GM12865 (cell line): ENCODE measurements around the gene ZNF575.
A peak's percentile ranks its signal among the peaks of the same experiment; 100 is the strongest.
"Not testable (repeated sequence)": the region's sequence is repeated elsewhere in the genome, so short reads cannot be mapped to it uniquely, and the experiment has no call there.

ENCODE experiments used
- DNase-seq: peaks from one replicate; pipeline ENCODE4 v3.0.0; 2010; ENCODE audit warnings: low read depth
- H3K4me3 ChIP-seq: 2 replicates; pipeline ENCODE4 v1.5.1; 2011; ENCODE audit warnings: mild to moderate bottlenecking, low read depth, low read length, control low read depth
- TF ChIP-seq, protein P1 (sequence below): IDR thresholded peaks from 2 replicates; pipeline ENCODE4 v1.5.1; 2011; ENCODE audit warnings: low read length, control low read depth, low read depth, inconsistent platforms; ENCODE audit not compliant: insufficient read depth; ENCODE audit errors: missing control alignments

The ZNF575 gene

GRCh38 chr19:43507880-43508279, 25.1 kb upstream of the ZNF575 start:
- H3K4me3 ChIP-seq = no peak overlapping the region
- TF ChIP-seq, protein P1, sequence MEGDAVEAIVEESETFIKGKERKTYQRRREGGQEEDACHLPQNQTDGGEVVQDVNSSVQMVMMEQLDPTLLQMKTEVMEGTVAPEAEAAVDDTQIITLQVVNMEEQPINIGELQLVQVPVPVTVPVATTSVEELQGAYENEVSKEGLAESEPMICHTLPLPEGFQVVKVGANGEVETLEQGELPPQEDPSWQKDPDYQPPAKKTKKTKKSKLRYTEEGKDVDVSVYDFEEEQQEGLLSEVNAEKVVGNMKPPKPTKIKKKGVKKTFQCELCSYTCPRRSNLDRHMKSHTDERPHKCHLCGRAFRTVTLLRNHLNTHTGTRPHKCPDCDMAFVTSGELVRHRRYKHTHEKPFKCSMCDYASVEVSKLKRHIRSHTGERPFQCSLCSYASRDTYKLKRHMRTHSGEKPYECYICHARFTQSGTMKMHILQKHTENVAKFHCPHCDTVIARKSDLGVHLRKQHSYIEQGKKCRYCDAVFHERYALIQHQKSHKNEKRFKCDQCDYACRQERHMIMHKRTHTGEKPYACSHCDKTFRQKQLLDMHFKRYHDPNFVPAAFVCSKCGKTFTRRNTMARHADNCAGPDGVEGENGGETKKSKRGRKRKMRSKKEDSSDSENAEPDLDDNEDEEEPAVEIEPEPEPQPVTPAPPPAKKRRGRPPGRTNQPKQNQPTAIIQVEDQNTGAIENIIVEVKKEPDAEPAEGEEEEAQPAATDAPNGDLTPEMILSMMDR = no peak
- no peak for DNase-seq

DNA sequence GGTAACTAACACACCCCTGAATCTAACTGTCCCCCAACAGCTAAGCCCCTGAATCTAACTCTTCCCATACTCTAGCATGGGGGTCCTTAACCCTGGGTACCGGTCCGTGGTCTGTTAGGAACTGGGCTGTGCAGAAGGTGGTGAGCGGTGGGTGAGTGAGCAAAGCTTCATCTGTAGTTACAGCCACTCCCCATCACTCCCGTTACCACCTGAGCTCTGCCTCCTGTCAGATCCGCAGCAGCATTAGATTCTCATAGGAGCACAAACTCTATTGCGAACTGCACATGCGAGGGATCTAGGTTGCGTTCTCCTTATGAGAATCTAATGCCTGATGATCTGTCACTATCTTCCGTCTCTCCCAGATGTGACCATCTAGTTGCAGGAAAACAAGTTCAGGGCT, 22.3 kb upstream of the ZNF575 start:
- no peak overlapping the region for H3K4me3 ChIP-seq
- DNase-seq = no peak
- TF ChIP-seq, protein P1 = no peak

DNA sequence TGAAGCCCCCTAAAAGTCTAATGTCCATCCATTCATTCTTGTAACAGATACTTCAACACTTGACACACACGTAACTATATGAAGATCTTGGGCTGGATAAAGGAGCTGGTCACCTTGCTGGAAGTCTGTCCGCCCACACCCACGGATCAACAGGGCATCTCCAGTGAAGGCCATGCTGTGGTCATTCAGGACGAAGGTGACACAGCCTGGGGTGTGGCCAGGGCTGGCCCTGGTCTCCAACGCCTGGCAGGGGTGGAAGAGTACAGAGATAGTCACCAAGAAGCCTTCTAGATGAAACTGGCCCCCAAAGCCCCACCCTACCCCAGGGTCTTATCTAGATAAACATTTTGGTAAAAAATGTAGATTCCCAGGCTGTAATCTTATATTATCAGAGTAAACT, 21.7 kb upstream of the ZNF575 start:
- TF ChIP-seq, protein P1 = no peak
- H3K4me3 ChIP-seq = no peak overlapping the region
- no peak for DNase-seq

DNA sequence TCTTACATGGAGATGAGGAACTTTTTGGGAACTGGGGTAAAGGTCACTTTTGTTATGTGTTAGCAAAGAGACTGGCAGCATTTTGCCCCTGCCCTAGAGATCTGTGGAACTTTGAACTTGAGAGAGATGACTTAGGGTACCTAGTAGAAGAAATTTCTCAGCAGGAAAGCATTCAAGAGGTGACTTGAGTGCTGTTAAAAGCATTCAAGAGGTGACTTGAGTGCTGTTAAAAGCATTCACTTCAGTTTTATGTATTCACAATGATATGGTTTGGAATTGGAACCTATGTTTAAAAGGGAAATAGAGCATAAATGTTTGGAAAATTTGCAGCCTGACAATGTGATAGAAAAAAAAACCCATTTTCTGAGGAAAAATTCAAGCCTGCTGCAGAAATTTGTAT, 20.6 kb upstream of the ZNF575 start:
- H3K4me3 ChIP-seq, DNase-seq: not testable (repeated sequence)

GRCh38 chr19:43518051-43518450, 14.9 kb upstream of the ZNF575 start:
- no peak for DNase-seq
- no peak overlapping the region for H3K4me3 ChIP-seq
- TF ChIP-seq, protein P1 = no peak

DNA sequence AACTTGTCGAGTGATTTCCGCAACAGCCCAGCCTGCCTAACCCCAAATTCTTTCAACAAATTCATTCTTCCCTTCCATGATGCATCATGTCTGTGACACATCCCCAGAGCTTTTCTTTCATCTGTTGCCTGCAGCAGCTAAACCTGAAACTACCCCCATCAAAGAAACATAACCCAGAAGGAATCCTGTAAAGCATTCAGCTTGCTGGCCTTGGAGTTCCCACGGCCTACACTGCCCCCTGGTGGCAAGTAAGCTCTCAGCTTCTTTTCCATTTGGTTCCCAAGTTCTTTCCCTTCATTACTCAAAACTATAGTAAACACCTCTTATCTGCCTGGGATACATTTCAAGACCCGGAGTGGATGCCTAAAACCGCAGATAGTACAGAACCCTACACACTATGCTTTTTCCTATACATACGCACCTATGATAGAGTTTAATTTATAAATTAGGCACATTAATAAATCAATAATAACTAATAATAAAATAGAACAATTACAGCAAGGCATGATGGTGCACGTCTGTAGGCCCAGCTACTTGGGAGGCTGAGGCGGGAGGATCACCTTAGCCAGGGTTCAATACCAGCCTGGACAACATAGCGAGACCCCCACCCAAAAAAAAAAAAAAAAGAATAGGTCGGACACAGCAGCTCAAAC, 13.4 kb upstream of the ZNF575 start:
- no peak overlapping the region for H3K4me3 ChIP-seq
- TF ChIP-seq, protein P1 = peak; percentile 80
- peak; percentile 90 for DNase-seq

GRCh38 chr19:43522929-43523328, 10.1 kb upstream of the ZNF575 start:
- TF ChIP-seq, protein P1 = no peak
- DNase-seq = no peak
- no peak overlapping the region for H3K4me3 ChIP-seq

- not testable (repeated sequence) for H3K4me3 ChIP-seq, DNase-seq
Observed at GRCh38 chr19:43523696-43524095, 9.3 kb upstream of the ZNF575 start.
